PC-3 (cell line): ENCODE measurements around the gene GPR15. TPM values are rescaled to one million over a fixed set of nuclear protein-coding genes. Genes with fewer than 3 reads are reported as not detected.

Source experiments
- ATAC-seq: fragments of 200-7000 bp; cut with Tn5 transposase; 2 replicates; pipeline ENCODE4 v1.9.1; 2020; ENCODE audit warnings: mild to moderate bottlenecking, moderate library complexity
- BruUV-seq: library from RNA; stranded (reverse); fragments of 400-500 nt; replicated peaks from 2 replicates; lab custom pipeline; 2021; lab: Mats Ljungman, UMichigan
- CTCF ChIA-PET: fragments of 300-600 bp; sonication (Branson Sonifier 250); formaldehyde crosslinking; loops from one replicate; lab custom pipeline; 2022; ENCODE audit warnings: antibody characterized with exemption; lab: Charles Lee
- POLR2A ChIA-PET: fragments of 300-600 bp; sonication (Branson Sonifier 250); formaldehyde crosslinking; loops from one replicate; lab custom pipeline; 2022; ENCODE audit warnings: antibody characterized with exemption; ENCODE audit not compliant: unreplicated experiment; lab: Charles Lee
- DNase-seq: peaks from one replicate; pipeline ENCODE4 v3.0.0-alpha.2; 2015
- H2AFZ ChIP-seq: fragments of 300-600 bp; sonication (generic); 2 replicates; pipeline ENCODE4 v1.6.0; 2016; ENCODE audit warnings: antibody characterized with exemption, low read length
- H3F3A ChIP-seq: fragments of 300-600 bp; sonication (generic); one replicate; pipeline ENCODE4 v1.6.0; 2017; ENCODE audit warnings: antibody characterized with exemption, low read length, control low read depth, mild to moderate bottlenecking; ENCODE audit not compliant: unreplicated experiment
- H3K27ac ChIP-seq: fragments of 300-600 bp; sonication (generic); 2 replicates; pipeline ENCODE4 v1.5.1; 2016; ENCODE audit warnings: mild to moderate bottlenecking, low read length
- H3K27me3 ChIP-seq: fragments of 300-600 bp; sonication (generic); 2 replicates; pipeline ENCODE4 v1.6.1; 2016; ENCODE audit warnings: low read length, mixed read lengths
- H3K36me3 ChIP-seq: fragments of 300-600 bp; sonication (generic); 2 replicates; pipeline ENCODE4 v1.6.1; 2016; ENCODE audit warnings: low read depth, mixed run types, low read length, mixed read lengths
- H3K4me1 ChIP-seq: fragments of 300-600 bp; sonication (generic); 2 replicates; pipeline ENCODE4 v1.5.1; 2016; ENCODE audit warnings: low read length; ENCODE audit not compliant: insufficient read depth
- H3K4me2 ChIP-seq: fragments of 300-600 bp; sonication (generic); 2 replicates; pipeline ENCODE4 v1.6.0; 2016; ENCODE audit warnings: low read length
- H3K4me3 ChIP-seq: fragments of 300-600 bp; sonication (generic); 2 replicates; pipeline ENCODE4 v1.5.1; 2016; ENCODE audit warnings: mild to moderate bottlenecking, low read length, mixed read lengths
- H3K79me2 ChIP-seq: fragments of 300-600 bp; sonication (generic); 2 replicates; pipeline ENCODE4 v1.6.1; 2017; ENCODE audit warnings: low read length, mixed read lengths
- H3K9ac ChIP-seq: fragments of 300-600 bp; sonication (generic); 2 replicates; pipeline ENCODE4 v1.6.0; 2016; ENCODE audit warnings: mild to moderate bottlenecking, low read length
- H3K9me2 ChIP-seq: fragments of 300-600 bp; sonication (generic); replicated peaks from 2 replicates; pipeline ENCODE4 v1.6.1; 2016; ENCODE audit warnings: mixed run types, low read length, mixed read lengths
- H3K9me3 ChIP-seq: fragments of 300-600 bp; sonication (generic); 2 replicates; pipeline ENCODE4 v1.6.1; 2016; ENCODE audit warnings: low read length, mixed read lengths
- H4K20me1 ChIP-seq: fragments of 300-600 bp; sonication (generic); 2 replicates; pipeline ENCODE4 v1.6.1; 2016; ENCODE audit warnings: low read length, mixed read lengths
- EZH2 ChIP-seq: fragments of 300-600 bp; sonication (generic); IDR thresholded peaks from one replicate; pipeline ENCODE4 v1.6.1; 2017; ENCODE audit warnings: antibody characterized with exemption, mild to moderate bottlenecking, low read length; ENCODE audit not compliant: unreplicated experiment
- EZH2phosphoT487 ChIP-seq: fragments of 300-600 bp; sonication (generic); IDR thresholded peaks from 2 replicates; pipeline ENCODE4 v1.6.1; 2018; ENCODE audit warnings: mild to moderate bottlenecking, antibody characterized with exemption, low read length, borderline replicate concordance
- intact Hi-C: fragments of 100-400 bp; cut with micrococcal nuclease; formaldehyde crosslinking; loops from 2 replicates; pipeline ENCODE4 v1.9.0; 2023
- total RNA-seq: library from RNA; depleted of rRNA; stranded (reverse); fragments of >200 nt; gene quantifications from 2 replicates; pipeline ENCODE4 v1.2.3, GENCODE V29; 2014
- TF ChIP-seq, protein P1 (sequence below): fragments of 300-600 bp; sonication (generic); conservative IDR thresholded peaks from 2 replicates; pipeline ENCODE4 v1.5.1; 2017; ENCODE audit warnings: antibody characterized with exemption, low read depth, mild to moderate bottlenecking, low read length

Gene GPR15
- total RNA-seq, 1 experiment from 2014 or later, result not detected

DNA sequence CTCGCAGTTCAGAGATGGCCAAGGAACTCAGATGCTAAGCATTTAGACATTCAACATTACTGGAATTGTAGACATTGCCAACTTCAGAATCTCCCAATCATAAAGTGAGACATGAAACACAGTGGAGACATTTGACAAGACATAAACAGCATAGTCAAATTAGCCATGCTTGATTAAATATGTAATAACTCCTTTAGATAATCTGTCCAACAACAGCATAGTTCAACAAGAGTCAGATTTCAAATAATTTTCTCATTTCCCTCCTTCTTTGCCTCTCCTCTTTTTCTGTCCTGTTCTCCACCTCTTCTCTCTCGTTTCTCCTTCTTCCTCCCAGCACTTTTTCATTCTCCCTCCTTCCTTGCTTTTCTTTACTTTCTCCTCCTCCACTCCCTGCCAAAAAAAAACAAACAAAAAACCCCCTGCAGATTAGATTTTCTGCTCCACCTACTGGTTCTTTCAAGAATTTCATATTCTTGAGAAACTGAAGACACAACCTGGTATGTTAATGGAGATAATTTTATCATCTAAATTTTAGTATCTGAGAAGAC, 41.5 kb downstream of the GPR15 start:
- no peak overlapping the region for H3K4me3 ChIP-seq
- ChIA-PET CTCF (interaction anchor here (0.5 kb wide), 1 partner anchor 15 kb away, joined by 5 read pairs; no protein-coding TSS in a partner anchor), POLR2A (no interaction called here)
- no peaks in the 10 kb centered on the region for H3K27me3 ChIP-seq
- H3K36me3 ChIP-seq, result 0 out of 2 replicates have a peak, but pooled peaks cover 3% of the 10 kb centered on the region
- H3K9me3 ChIP-seq, result no peaks in the 10 kb centered on the region
- DNase-seq, result peak; percentile 76
- TF ChIP-seq EZH2, result no peak
- TF ChIP-seq, protein P1, sequence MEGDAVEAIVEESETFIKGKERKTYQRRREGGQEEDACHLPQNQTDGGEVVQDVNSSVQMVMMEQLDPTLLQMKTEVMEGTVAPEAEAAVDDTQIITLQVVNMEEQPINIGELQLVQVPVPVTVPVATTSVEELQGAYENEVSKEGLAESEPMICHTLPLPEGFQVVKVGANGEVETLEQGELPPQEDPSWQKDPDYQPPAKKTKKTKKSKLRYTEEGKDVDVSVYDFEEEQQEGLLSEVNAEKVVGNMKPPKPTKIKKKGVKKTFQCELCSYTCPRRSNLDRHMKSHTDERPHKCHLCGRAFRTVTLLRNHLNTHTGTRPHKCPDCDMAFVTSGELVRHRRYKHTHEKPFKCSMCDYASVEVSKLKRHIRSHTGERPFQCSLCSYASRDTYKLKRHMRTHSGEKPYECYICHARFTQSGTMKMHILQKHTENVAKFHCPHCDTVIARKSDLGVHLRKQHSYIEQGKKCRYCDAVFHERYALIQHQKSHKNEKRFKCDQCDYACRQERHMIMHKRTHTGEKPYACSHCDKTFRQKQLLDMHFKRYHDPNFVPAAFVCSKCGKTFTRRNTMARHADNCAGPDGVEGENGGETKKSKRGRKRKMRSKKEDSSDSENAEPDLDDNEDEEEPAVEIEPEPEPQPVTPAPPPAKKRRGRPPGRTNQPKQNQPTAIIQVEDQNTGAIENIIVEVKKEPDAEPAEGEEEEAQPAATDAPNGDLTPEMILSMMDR, result peak; percentile 89
- H2AFZ ChIP-seq, result no peak overlapping the region
- H3K9ac ChIP-seq, result no peak overlapping the region
- no peaks in the 10 kb centered on the region for H3K9me2 ChIP-seq
- no peaks in the 10 kb centered on the region for H3F3A ChIP-seq
- intact Hi-C loops, result loop anchor here (1.0 to 5.0 kb wide), 4 partner anchors 213 to 534 kb away; no protein-coding TSS in a partner anchor
- peak; percentile 60 for ATAC-seq
- no peaks in the 10 kb centered on the region for H3K79me2 ChIP-seq
- BruUV-seq, result no TSS peak
- H3K4me1 ChIP-seq, result peaks cover 16% of the 10 kb centered on the region
- peak overlapping the region; percentile 6; the same call in 1 of the 2 replicates for H3K4me2 ChIP-seq
- 0 out of 2 replicates have a peak, but pooled peaks cover 3% of the 10 kb centered on the region for H4K20me1 ChIP-seq
- no peak overlapping the region for H3K27ac ChIP-seq

DNA sequence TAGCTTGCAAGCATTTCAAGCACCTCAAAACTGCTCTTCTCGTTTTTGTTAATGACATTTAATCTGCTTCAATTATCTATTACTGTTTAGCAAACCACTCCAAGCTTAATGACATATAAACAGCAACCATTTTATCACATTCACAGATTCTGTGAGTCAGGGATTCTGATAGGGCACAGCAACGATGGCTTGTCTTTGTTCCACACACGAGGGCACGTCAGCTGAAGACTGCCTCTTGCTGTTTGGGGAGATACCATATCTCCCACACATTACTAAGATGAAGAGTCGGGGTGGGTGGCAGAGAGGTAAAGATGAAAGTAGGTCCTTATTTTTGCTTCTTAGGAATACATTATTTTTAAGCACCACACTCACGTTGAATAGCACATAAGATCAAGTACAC, 42.4 kb downstream of the GPR15 start:
- DNase-seq (no peak), ATAC-seq (no peak)
- Histone ChIP-seq H3K4me1 (peaks cover 16% of the 10 kb centered on the region), H3K4me2 (no peak overlapping the region), H3K9me2 (no peaks in the 10 kb centered on the region), H3K9ac (no peak overlapping the region), H3K27ac (no peak overlapping the region), H3K79me2 (no peaks in the 10 kb centered on the region), H3F3A (no peaks in the 10 kb centered on the region), H3K9me3 (no peaks in the 10 kb centered on the region), H2AFZ (no peak overlapping the region), H3K27me3 (no peaks in the 10 kb centered on the region), H3K4me3 (no peak overlapping the region), H3K36me3 (peaks cover 6% of the 10 kb centered on the region; the same call in 1 of the 2 replicates), H4K20me1 (0 out of 2 replicates have a peak, but pooled peaks cover 3% of the 10 kb centered on the region)
- intact Hi-C loops, result loop anchor here (5.0 kb wide), 2 partner anchors 247 to 387 kb away; no protein-coding TSS in a partner anchor
- ChIA-PET CTCF (no interaction called here), POLR2A (no interaction called here)
- TF ChIP-seq, protein P1, result no peak
- no peak for TF ChIP-seq EZH2phosphoT487
- TF ChIP-seq EZH2, result no peak
- no TSS peak for BruUV-seq
